Neural progenitor cell (in vitro differentiated cells): Measurements from ENCODE around the gene PGRMC2. TPM values are rescaled to one million over a fixed set of nuclear protein-coding genes. Genes with fewer than 3 reads are reported as not detected.

Experiments
- DNase-seq: peaks from one replicate; pipeline ENCODE4 v3.0.0-alpha.2; 2016; ENCODE audit warnings: low spot score
- H2AFZ ChIP-seq: fragments of 200-600 bp; sonication (generic); replicated peaks from 2 replicates; pipeline ENCODE4 v1.6.1; 2016; ENCODE audit warnings: antibody characterized with exemption
- H3F3A ChIP-seq: fragments of 200-600 bp; sonication (generic); 2 replicates; pipeline ENCODE4 v1.6.1; 2016; ENCODE audit warnings: antibody characterized with exemption, low read depth
- H3K27ac ChIP-seq: fragments of 200-600 bp; sonication (generic); 2 replicates; pipeline ENCODE4 v1.5.1; 2016; ENCODE audit warnings: mild to moderate bottlenecking
- H3K27me3 ChIP-seq: fragments of 200-600 bp; sonication (generic); 2 replicates; pipeline ENCODE4 v1.6.1; 2016; ENCODE audit warnings: mild to moderate bottlenecking, moderate library complexity
- H3K36me3 ChIP-seq: fragments of 200-600 bp; sonication (generic); 2 replicates; pipeline ENCODE4 v1.5.1; 2016
- H3K4me1 ChIP-seq: fragments of 200-600 bp; sonication (generic); 2 replicates; pipeline ENCODE4 v1.6.1; 2016; ENCODE audit warnings: mixed run types
- H3K4me2 ChIP-seq: fragments of 200-600 bp; sonication (generic); 2 replicates; pipeline ENCODE4 v1.6.1; 2016
- H3K4me3 ChIP-seq: fragments of 200-600 bp; sonication (generic); 2 replicates; pipeline ENCODE4 v1.5.1; 2016
- H3K79me2 ChIP-seq: fragments of 200-600 bp; sonication (generic); 2 replicates; pipeline ENCODE4 v1.6.1; 2016; ENCODE audit warnings: low read depth
- H3K9ac ChIP-seq: fragments of 200-600 bp; sonication (generic); 2 replicates; pipeline ENCODE4 v1.6.1; 2016
- H3K9me3 ChIP-seq: fragments of 200-600 bp; sonication (generic); 2 replicates; pipeline ENCODE4 v1.5.1; 2016; ENCODE audit warnings: low read depth
- H4K20me1 ChIP-seq: fragments of 200-600 bp; sonication (generic); 2 replicates; pipeline ENCODE4 v1.6.1; 2016; ENCODE audit warnings: low read depth
- H3K27ac Mint-ChIP-seq: 3 replicates; pipeline ENCODE4 v1.8.0; 2021; ENCODE audit warnings: mixed read lengths
- H3K27me3 Mint-ChIP-seq: 2 replicates; pipeline ENCODE4 v1.8.0; 2022; ENCODE audit warnings: low read depth, mild to moderate bottlenecking, inconsistent platforms, moderate library complexity, mixed read lengths; ENCODE audit not compliant: insufficient read depth
- H3K36me3 Mint-ChIP-seq: 3 replicates; pipeline ENCODE4 v1.8.0; 2021; ENCODE audit warnings: mixed read lengths
- H3K4me1 Mint-ChIP-seq: 3 replicates; pipeline ENCODE4 v1.8.0; 2021; ENCODE audit warnings: mixed read lengths
- H3K4me3 Mint-ChIP-seq: 3 replicates; pipeline ENCODE4 v1.8.0; 2021; ENCODE audit warnings: mild to moderate bottlenecking, moderate library complexity, mixed read lengths
- H3K9me3 Mint-ChIP-seq: 3 replicates; pipeline ENCODE4 v1.8.0; 2020; ENCODE audit warnings: mixed read lengths
- CTCF ChIP-seq: fragments of 200-600 bp; sonication (generic); IDR thresholded peaks from 2 replicates; pipeline ENCODE4 v1.5.1; 2017; ENCODE audit warnings: antibody characterized with exemption, mild to moderate bottlenecking
- EZH2 ChIP-seq: fragments of 200-600 bp; sonication (generic); IDR thresholded peaks from 2 replicates; pipeline ENCODE4 v1.6.1; 2017; ENCODE audit warnings: antibody characterized with exemption, mild to moderate bottlenecking, moderate library complexity
- EZH2phosphoT487 ChIP-seq: fragments of 200-600 bp; sonication (generic); IDR thresholded peaks from 2 replicates; pipeline ENCODE4 v1.6.1; 2017; ENCODE audit warnings: antibody characterized with exemption
- total RNA-seq: library from RNA; depleted of rRNA; stranded (reverse); fragments of >200 nt; gene quantifications from 2 replicates; pipeline ENCODE4 v1.2.3, GENCODE V29; 2015; ENCODE audit warnings: low replicate concordance

Gene PGRMC2
- total RNA-seq, 1 donor from 2014 or later = 58.8 TPM

- Histone ChIP-seq H2AFZ (no peak overlapping the region), H3K9me3 (no peaks in the 10 kb centered on the region), H3K27ac (no peak overlapping the region), H3K27me3 (no peaks in the 10 kb centered on the region), H3K4me1 (peaks cover 21% of the 10 kb centered on the region), H3F3A (peaks cover 19% of the 10 kb centered on the region), H3K79me2 (no peaks in the 10 kb centered on the region), H3K4me3 (no peak overlapping the region), H3K4me2 (no peak overlapping the region), H4K20me1 (no peaks in the 10 kb centered on the region), H3K36me3 (no peaks in the 10 kb centered on the region), H3K9ac (no peak overlapping the region)
- H3K4me1 Mint-ChIP-seq = no peaks in the 10 kb centered on the region
- H3K9me3 Mint-ChIP-seq = no peaks in the 10 kb centered on the region
- no peak for DNase-seq
- H3K27ac Mint-ChIP-seq = no peak overlapping the region
- TF ChIP-seq EZH2phosphoT487 = no peak
- no peak for TF ChIP-seq CTCF
- no peak for TF ChIP-seq EZH2
- no peak overlapping the region for H3K4me3 Mint-ChIP-seq
- H3K27me3 Mint-ChIP-seq = no peaks in the 10 kb centered on the region
- H3K36me3 Mint-ChIP-seq = peaks cover 2% of the 10 kb centered on the region
Observed at GRCh38 chr4:128320656-128321055, 33.0 kb upstream of the PGRMC2 start.

- Mint-ChIP-seq H3K27me3 (no peaks in the 10 kb centered on the region), H3K9me3 (no peaks in the 10 kb centered on the region), H3K4me3 (no peak overlapping the region), H3K4me1 (no peaks in the 10 kb centered on the region), H3K27ac (no peak overlapping the region), H3K36me3 (peaks cover 2% of the 10 kb centered on the region)
- Histone ChIP-seq H2AFZ (no peak overlapping the region), H3K9me3 (no peaks in the 10 kb centered on the region), H3K36me3 (no peaks in the 10 kb centered on the region), H4K20me1 (no peaks in the 10 kb centered on the region), H3F3A (peaks cover 6% of the 10 kb centered on the region), H3K27me3 (no peaks in the 10 kb centered on the region), H3K4me3 (no peak overlapping the region), H3K4me2 (no peak overlapping the region), H3K4me1 (no peaks in the 10 kb centered on the region), H3K79me2 (no peaks in the 10 kb centered on the region), H3K27ac (no peak overlapping the region), H3K9ac (no peak overlapping the region)
- no peak for DNase-seq
- no peak for TF ChIP-seq CTCF
- no peak for TF ChIP-seq EZH2
- TF ChIP-seq EZH2phosphoT487 = no peak
Observed at GRCh38 chr4:128315756-128316520, 28.3 kb upstream of the PGRMC2 start.

GRCh38 chr4:128311659-128312403, 24.2 kb upstream of the PGRMC2 start:
- no peaks in the 10 kb centered on the region for H3K9me3 ChIP-seq
- H3K4me3 Mint-ChIP-seq = no peak overlapping the region
- TF ChIP-seq EZH2phosphoT487 (no peak), CTCF (no peak), EZH2 (no peak)
- H3K79me2 ChIP-seq = no peaks in the 10 kb centered on the region
- no peak overlapping the region for H3K27ac Mint-ChIP-seq
- H3K9me3 Mint-ChIP-seq = no peaks in the 10 kb centered on the region
- no peaks in the 10 kb centered on the region for H3K27me3 ChIP-seq
- H3K4me1 Mint-ChIP-seq = peaks cover 10% of the 10 kb centered on the region
- H2AFZ ChIP-seq = no peak overlapping the region
- peaks cover 2% of the 10 kb centered on the region for H3K36me3 Mint-ChIP-seq
- H3K4me2 ChIP-seq = no peak overlapping the region
- no peak overlapping the region for H3K27ac ChIP-seq
- H3K4me1 ChIP-seq = peaks cover 7% of the 10 kb centered on the region
- no peaks in the 10 kb centered on the region for H3K36me3 ChIP-seq
- no peak overlapping the region for H3K9ac ChIP-seq
- no peaks in the 10 kb centered on the region for H4K20me1 ChIP-seq
- DNase-seq = no peak
- peaks cover 5% of the 10 kb centered on the region for H3F3A ChIP-seq
- peaks cover 2% of the 10 kb centered on the region for H3K27me3 Mint-ChIP-seq
- no peak overlapping the region for H3K4me3 ChIP-seq
